Stomach (tissue), 4 donors: ENCODE data around the gene UGT1A5.

Source experiments
- CTCF ChIP-seq, 7 experiments: fragments of 450-650 bp in 4 of 7; fragments of 200-600 bp in 3 of 7; sonication (generic) in 3 of 7; IDR thresholded peaks; one replicate each; pipeline ENCODE4 v1.5.1; 2016 to 2019; ENCODE audit warnings: antibody characterized with exemption in 7 of 7, control low read depth in 2 of 7, mild to moderate bottlenecking in 1 of 7
- EP300 ChIP-seq: sonication (generic); formaldehyde crosslinking; IDR thresholded peaks from one replicate; pipeline ENCODE4 v1.6.1; 2017; ENCODE audit warnings: antibody characterized with exemption
- POLR2AphosphoS5 ChIP-seq, 3 donors: sonication (generic); formaldehyde crosslinking; IDR thresholded peaks; one replicate each; pipeline ENCODE4 v1.6.1; 2016; ENCODE audit warnings: antibody characterized with exemption in 3 of 3

GRCh38 chr2:233794128-233794658 lies 81.5 kb downstream of the UGT1A5 start:
- TF ChIP-seq CTCF (IDR thresholded peaks at IDR 0.05): no peak
- no peak for TF ChIP-seq EP300
- no peak for TF ChIP-seq POLR2AphosphoS5 (IDR thresholded peaks at IDR 0.05)
